GM23338 (cell line): ENCODE results near the gene PTPRE. TPM values are rescaled to one million over a fixed set of nuclear protein-coding genes. Genes with fewer than 3 reads are reported as not detected.

Experiments used
- ATAC-seq: fragments of 200-7000 bp; cut with Tn5 transposase; 3 replicates; pipeline ENCODE4 v1.9.1; 2020
- DNase-seq: peaks from one replicate; pipeline ENCODE4 v3.0.0-alpha.2; 2015; ENCODE audit warnings: low spot score
- H2AFZ ChIP-seq: fragments of 200-600 bp; sonication (generic); 2 replicates; pipeline ENCODE4 v1.8.0; 2016; ENCODE audit warnings: antibody characterized with exemption, mild to moderate bottlenecking, moderate library complexity
- H3F3A ChIP-seq: fragments of 200-600 bp; sonication (generic); replicated peaks from 2 replicates; pipeline ENCODE4 v1.8.0; 2017; ENCODE audit warnings: antibody characterized with exemption, mixed run types, low read depth
- H3K27ac ChIP-seq: fragments of 200-600 bp; sonication (generic); 2 replicates; pipeline ENCODE4 v1.6.1; 2016; ENCODE audit warnings: low read depth
- H3K27me3 ChIP-seq: fragments of 200-600 bp; sonication (generic); 2 replicates; pipeline ENCODE4 v1.8.0; 2016; ENCODE audit warnings: mild to moderate bottlenecking, mixed run types, moderate library complexity; ENCODE audit not compliant: insufficient read depth
- H3K36me3 ChIP-seq: fragments of 200-600 bp; sonication (generic); 2 replicates; pipeline ENCODE4 v1.8.0; 2016; ENCODE audit warnings: mild to moderate bottlenecking; ENCODE audit not compliant: insufficient read depth
- H3K4me1 ChIP-seq: fragments of 200-600 bp; sonication (generic); 2 replicates; pipeline ENCODE4 v1.8.0; 2016; ENCODE audit warnings: mild to moderate bottlenecking, moderate library complexity; ENCODE audit not compliant: insufficient read depth
- H3K4me2 ChIP-seq: fragments of 200-600 bp; sonication (generic); 2 replicates; pipeline ENCODE4 v1.7.1; 2017; ENCODE audit warnings: mixed run types
- H3K4me3 ChIP-seq: fragments of 200-600 bp; sonication (generic); 2 replicates; pipeline ENCODE4 v1.6.1; 2016; ENCODE audit warnings: mixed run types
- H3K79me2 ChIP-seq: fragments of 200-600 bp; sonication (generic); replicated peaks from 2 replicates; pipeline ENCODE4 v1.8.0; 2017; ENCODE audit warnings: mild to moderate bottlenecking; ENCODE audit not compliant: insufficient read depth
- H3K9me2 ChIP-seq: fragments of 200-600 bp; sonication (generic); 2 replicates; pipeline ENCODE4 v1.8.0; 2017; ENCODE audit not compliant: insufficient read depth
- H4K20me1 ChIP-seq: fragments of 200-600 bp; sonication (generic); replicated peaks from 2 replicates; pipeline ENCODE4 v1.8.0; 2017; ENCODE audit warnings: mild to moderate bottlenecking; ENCODE audit not compliant: insufficient read depth
- H3K27ac Mint-ChIP-seq: 2 replicates; pipeline ENCODE4 v1.8.0; 2020; ENCODE audit warnings: inconsistent platforms, mild to moderate bottlenecking, moderate library complexity, mixed read lengths
- H3K27me3 Mint-ChIP-seq: 3 replicates; pipeline ENCODE4 v1.8.0; 2022; ENCODE audit warnings: low read depth, mild to moderate bottlenecking, moderate library complexity, mixed read lengths, inconsistent platforms; ENCODE audit not compliant: insufficient read depth, poor library complexity
- H3K36me3 Mint-ChIP-seq: 3 replicates; pipeline ENCODE4 v1.8.0; 2021; ENCODE audit warnings: low read depth, mild to moderate bottlenecking, inconsistent platforms, moderate library complexity, mixed read lengths
- H3K4me1 Mint-ChIP-seq: 3 replicates; pipeline ENCODE4 v1.8.0; 2020; ENCODE audit warnings: mild to moderate bottlenecking, inconsistent platforms, mixed read lengths
- H3K4me3 Mint-ChIP-seq: 3 replicates; pipeline ENCODE4 v1.8.0; 2021; ENCODE audit warnings: moderate library complexity, mild to moderate bottlenecking, inconsistent platforms, mixed read lengths
- H3K9me3 Mint-ChIP-seq: 3 replicates; pipeline ENCODE4 v1.8.0; 2020; ENCODE audit warnings: moderate library complexity, mild to moderate bottlenecking, inconsistent platforms, mixed read lengths
- CREB1 ChIP-seq: fragments of 250-450 bp; sonication (Bioruptor Pico); IDR thresholded peaks from 2 replicates; pipeline ENCODE4 v1.5.0; 2020; ENCODE audit warnings: low read depth, mild to moderate bottlenecking, moderate library complexity
- CTCF ChIP-seq, 2 experiments: fragments of 200-600 bp in 1 of 2; sonication (generic) in 1 of 2; conservative IDR thresholded peaks; 2 replicates each; pipeline versions ENCODE4 v1.5.1 to v1.6.1; 2016 to 2017; ENCODE audit warnings: antibody characterized with exemption in 2 of 2, low read depth in 2 of 2, mild to moderate bottlenecking in 2 of 2, moderate library complexity in 1 of 2
- ETS1 ChIP-seq: IDR thresholded peaks from 2 replicates; pipeline ENCODE4 v1.6.1; 2016; ENCODE audit warnings: antibody characterized with exemption
- EZH2 ChIP-seq: fragments of 200-600 bp; sonication (generic); IDR thresholded peaks from one replicate; pipeline ENCODE4 v1.8.0; 2017; ENCODE audit warnings: antibody characterized with exemption, mild to moderate bottlenecking, low read depth; ENCODE audit not compliant: unreplicated experiment
- EZH2phosphoT487 ChIP-seq: fragments of 200-600 bp; sonication (generic); IDR thresholded peaks from one replicate; pipeline ENCODE4 v1.8.1; 2018; ENCODE audit warnings: antibody characterized with exemption; ENCODE audit not compliant: unreplicated experiment
- JUNB ChIP-seq: IDR thresholded peaks from one replicate; pipeline ENCODE4 v1.6.1; 2016; ENCODE audit warnings: antibody characterized with exemption; ENCODE audit not compliant: unreplicated experiment
- NANOG ChIP-seq: IDR thresholded peaks from 2 replicates; pipeline ENCODE4 v1.6.1; 2016; ENCODE audit warnings: antibody characterized with exemption, borderline replicate concordance
- ZNF114 ChIP-seq: fragments of 250-450 bp; sonication (Bioruptor Pico); IDR thresholded peaks from 2 replicates; pipeline ENCODE4 v1.5.0; 2020; ENCODE audit warnings: mild to moderate bottlenecking, moderate library complexity
- ZNF462 ChIP-seq: fragments of 250-450 bp; sonication (Bioruptor Pico); IDR thresholded peaks from 2 replicates; pipeline ENCODE4 v1.5.0; 2020; ENCODE audit warnings: mild to moderate bottlenecking, moderate library complexity
- polyA plus RNA-seq: library from polyadenylated mRNA; unstranded; fragments of >200 nt; fragmentation: Nextera tagmentation; extraction: Ambion mirVana; gene quantifications from 2 replicates; pipeline ENCODE4 v1.2.1, GENCODE V29; 2016
- total RNA-seq: library from RNA; depleted of rRNA; stranded (reverse); fragments of >200 nt; shearing (Covaris generic); gene quantifications from 2 replicates; pipeline ENCODE4 v1.2.3, GENCODE V29; 2014

Gene PTPRE
- total and polyA plus RNA-seq, 2 experiments from 2014 or later = 0.34 to 0.42 TPM

GRCh38 chr10:127983344-127984100 lies 76.6 kb downstream of the PTPRE start:
- Histone ChIP-seq H4K20me1 (no peaks in the 10 kb centered on the region), H3K79me2 (no peaks in the 10 kb centered on the region), H3K4me3 (no peak overlapping the region), H3K27ac (no peak overlapping the region), H3K4me2 (no peak overlapping the region), H3K4me1 (no peaks in the 10 kb centered on the region), H3K27me3 (no peaks in the 10 kb centered on the region), H2AFZ (no peak overlapping the region), H3K36me3 (peaks cover 5% of the 10 kb centered on the region; the same call in 1 of the 2 replicates), H3F3A (no peaks in the 10 kb centered on the region), H3K9me2 (no peaks in the 10 kb centered on the region)
- H3K4me3 Mint-ChIP-seq = no peak overlapping the region
- H3K9me3 Mint-ChIP-seq = peaks cover 12% of the 10 kb centered on the region; the same call in 2 of the 3 replicates
- ATAC-seq (no peak), DNase-seq (no peak)
- H3K4me1 Mint-ChIP-seq = no peaks in the 10 kb centered on the region; the same call in 2 of the 3 replicates
- no peaks in the 10 kb centered on the region; the same call in 2 of the 3 replicates for H3K36me3 Mint-ChIP-seq
- no peak for TF ChIP-seq CREB1 (CRISPR knock-in tag)
- H3K27ac Mint-ChIP-seq = no peak overlapping the region
- peaks cover 2% of the 10 kb centered on the region for H3K27me3 Mint-ChIP-seq

GRCh38 chr10:127984945-127985344 lies 78.0 kb downstream of the PTPRE start:
- Histone ChIP-seq H3K79me2 (no peaks in the 10 kb centered on the region), H3K4me3 (no peak overlapping the region), H3K4me1 (no peaks in the 10 kb centered on the region), H4K20me1 (no peaks in the 10 kb centered on the region), H3K27me3 (no peaks in the 10 kb centered on the region), H3K36me3 (peaks cover 5% of the 10 kb centered on the region; the same call in 1 of the 2 replicates), H3K4me2 (no peak overlapping the region), H2AFZ (no peak overlapping the region), H3K9me2 (no peaks in the 10 kb centered on the region), H3F3A (no peaks in the 10 kb centered on the region), H3K27ac (no peak overlapping the region)
- no peak for ATAC-seq
- Mint-ChIP-seq H3K27me3 (peaks cover 2% of the 10 kb centered on the region), H3K9me3 (peaks cover 6% of the 10 kb centered on the region; the same call in 2 of the 3 replicates), H3K4me1 (no peaks in the 10 kb centered on the region; the same call in 2 of the 3 replicates), H3K27ac (no peak overlapping the region), H3K4me3 (no peak overlapping the region), H3K36me3 (no peaks in the 10 kb centered on the region; the same call in 2 of the 3 replicates)
- no peak for DNase-seq
- no peak for TF ChIP-seq EZH2
- TF ChIP-seq ETS1 = no peak
- TF ChIP-seq EZH2phosphoT487 = no peak
- no peak for TF ChIP-seq ZNF114
- no peak for TF ChIP-seq CTCF (conservative IDR thresholded peaks at IDR 0.05; ENCODE audit: low read depth in 2 of 2)
- no peak for TF ChIP-seq JUNB
- TF ChIP-seq ZNF462 (CRISPR knock-in tag) = no peak
- no peak for TF ChIP-seq CREB1 (CRISPR knock-in tag)
- TF ChIP-seq NANOG = no peak
